Activated CD4-positive, alpha-beta T cell treated with anti-CD3 and anti-CD28 coated beads, Interleukin-2, Interleukin-4, amounts not matched to agents 100 ng/mL and 50 ng/mL, durations not matched to agents 16 hours and 8 hours (primary cell): ENCODE measurements around the gene CCNDBP1.
"Not testable (repeated sequence)": the region's sequence is repeated elsewhere in the genome, so short reads cannot be mapped to it uniquely, and the experiment has no call there.

Experiments used
- DNase-seq: peaks from one replicate; pipeline ENCODE4 v3.0.0-alpha.2; 2020; ENCODE audit warnings: low spot score

CCNDBP1 gene

GRCh38 chr15:43218908-43219706 lies 33.9 kb downstream of the CCNDBP1 start:
- DNase-seq = no peak

- no peak for DNase-seq
These were observed 35.0 kb downstream of the CCNDBP1 start for GRCh38 chr15:43219929-43220928.

GRCh38 chr15:43220991-43221403 lies 35.8 kb downstream of the CCNDBP1 start, which contains the start of gene EPB42:
EPB42 (minus strand) TSS chr15:43221018; CDS start chr15:43220825, 193 bp downstream.
- no peak for DNase-seq

GRCh38 chr15:43221422-43221821 lies 36.2 kb downstream of the CCNDBP1 start:
- no peak for DNase-seq

- DNase-seq = peak; percentile 82
These were observed 40.2 kb downstream of the CCNDBP1 start for GRCh38 chr15:43225201-43225949.

GRCh38 chr15:43225950-43226255 lies 40.7 kb downstream of the CCNDBP1 start:
- DNase-seq = not testable (repeated sequence)

GRCh38 chr15:43226436-43227305 lies 41.5 kb downstream of the CCNDBP1 start:
- DNase-seq = no peak

GRCh38 chr15:43229977-43230376 lies 44.8 kb downstream of the CCNDBP1 start:
- DNase-seq = no peak

GRCh38 chr15:43230640-43231115 lies 45.5 kb downstream of the CCNDBP1 start:
- DNase-seq = no peak

- DNase-seq = no peak
These were observed 47.2 kb downstream of the CCNDBP1 start for GRCh38 chr15:43232289-43232874.

GRCh38 chr15:43235536-43235935 lies 50.3 kb downstream of the CCNDBP1 start:
- no peak for DNase-seq

GRCh38 chr15:43237842-43238470 lies 52.8 kb downstream of the CCNDBP1 start:
- DNase-seq = no peak

GRCh38 chr15:43238671-43239131 lies 53.5 kb downstream of the CCNDBP1 start:
- DNase-seq = no peak

GRCh38 chr15:43239732-43240491 lies 54.7 kb downstream of the CCNDBP1 start:
- DNase-seq = peak; percentile 39

- no peak for DNase-seq
These were observed 55.9 kb downstream of the CCNDBP1 start for GRCh38 chr15:43241100-43241499.

GRCh38 chr15:43242616-43243015 lies 57.4 kb downstream of the CCNDBP1 start:
- DNase-seq = no peak

- no peak for DNase-seq
These were observed 57.9 kb downstream of the CCNDBP1 start for GRCh38 chr15:43243020-43243645.

- no peak for DNase-seq
These were observed 58.9 kb downstream of the CCNDBP1 start for GRCh38 chr15:43244092-43244491.
